ENCODE results near the gene SLAIN2.
A peak's percentile ranks its signal among the peaks of the same experiment; 100 is the strongest.

The SLAIN2 gene

GRCh38 chr4:48334236-48334635 is 7.1 kb upstream of the SLAIN2 start:
- no peak for TF ChIP-seq CTCF (IDR thresholded peaks at IDR 0.05; ENCODE audit: insufficient read depth, low read depth, low read length, missing control alignments)
- no peak for DNase-seq (ENCODE audit: low read depth)
- no peak overlapping the region for H3K4me3 ChIP-seq (ENCODE audit: low read depth, low read length)

GRCh38 chr4:48334900-48335384 is 6.4 kb upstream of the SLAIN2 start:
- no peak overlapping the region for H3K4me3 ChIP-seq (ENCODE audit: low read depth, low read length)
- no peak for DNase-seq (ENCODE audit: low read depth)
- no peak for TF ChIP-seq CTCF (IDR thresholded peaks at IDR 0.05; ENCODE audit: insufficient read depth, low read depth, low read length, missing control alignments)

GRCh38 chr4:48336146-48336870 is 5.0 kb upstream of the SLAIN2 start:
- TF ChIP-seq CTCF (IDR thresholded peaks at IDR 0.05; ENCODE audit: insufficient read depth, low read depth, low read length, missing control alignments) = no peak
- H3K4me3 ChIP-seq (ENCODE audit: low read depth, low read length) = no peak overlapping the region
- no peak for DNase-seq (ENCODE audit: low read depth)

- H3K4me3 ChIP-seq (ENCODE audit: low read depth, low read length) = no peak overlapping the region
- DNase-seq (ENCODE audit: low read depth) = no peak
- no peak for TF ChIP-seq CTCF (IDR thresholded peaks at IDR 0.05; ENCODE audit: insufficient read depth, low read depth, low read length, missing control alignments)
Measured at GRCh38 chr4:48337731-48338130, 3.6 kb upstream of the SLAIN2 start.

- TF ChIP-seq CTCF (IDR thresholded peaks at IDR 0.05; ENCODE audit: insufficient read depth, low read depth, low read length, missing control alignments) = no peak
- H3K4me3 ChIP-seq (ENCODE audit: low read depth, low read length) = no peak overlapping the region
- DNase-seq (ENCODE audit: low read depth) = no peak
Measured at GRCh38 chr4:48339642-48340041, 1.7 kb upstream of the SLAIN2 start.

- TF ChIP-seq CTCF (IDR thresholded peaks at IDR 0.05; ENCODE audit: insufficient read depth, low read depth, low read length, missing control alignments) = no peak
- peak overlapping the region; percentile 69 for H3K4me3 ChIP-seq (ENCODE audit: low read depth, low read length)
- DNase-seq (ENCODE audit: low read depth) = peak; percentile 7
Measured at GRCh38 chr4:48340276-48340964, 909 bp upstream of the SLAIN2 start.

Data from GM12865 (cell line).